ENCODE data around the gene XYLT1. TPM values are rescaled to one million over a fixed set of nuclear protein-coding genes. Genes with fewer than 3 reads are reported as not detected.
A peak's percentile ranks its signal among the peaks of the same experiment; 100 is the strongest.

XYLT1 gene
- polyA plus RNA-seq, 5 donors = 4.9 to 7.2 (median 6.4) TPM

GRCh38 chr16:17404941-17405689, 65.6 kb downstream of the XYLT1 start:
- no peak for DNase-seq

GRCh38 chr16:17403859-17404545, 66.8 kb downstream of the XYLT1 start:
- no peak for DNase-seq

- no peak for DNase-seq
Observed at GRCh38 chr16:17403156-17403809, 67.5 kb downstream of the XYLT1 start.

GRCh38 chr16:17397499-17397891, 73.3 kb downstream of the XYLT1 start:
- DNase-seq = peak; percentile 55 to 59

GRCh38 chr16:17396762-17397498, 73.8 kb downstream of the XYLT1 start:
- peak; percentile 91 to 92 for DNase-seq

GRCh38 chr16:17395849-17396480, 74.8 kb downstream of the XYLT1 start:
- DNase-seq = peak in 1 of 2 donors; percentile 52

GRCh38 chr16:17392857-17393692, 77.7 kb downstream of the XYLT1 start:
- no peak for DNase-seq

- no peak for DNase-seq
Observed at GRCh38 chr16:17392127-17392856, 78.5 kb downstream of the XYLT1 start.

GRCh38 chr16:17391715-17392114, 79.0 kb downstream of the XYLT1 start:
- DNase-seq = no peak

- DNase-seq = no peak
Observed at GRCh38 chr16:17389384-17389783, 81.4 kb downstream of the XYLT1 start.

GRCh38 chr16:17387256-17387655, 83.5 kb downstream of the XYLT1 start:
- DNase-seq = no peak

- DNase-seq = no peak
Observed at GRCh38 chr16:17386229-17386628, 84.5 kb downstream of the XYLT1 start.

- no peak for DNase-seq
Observed at GRCh38 chr16:17384471-17384870, 86.3 kb downstream of the XYLT1 start.

- DNase-seq = no peak
Observed at GRCh38 chr16:17382949-17383863, 87.6 kb downstream of the XYLT1 start.

- DNase-seq = no peak
Observed at GRCh38 chr16:17382514-17382913, 88.2 kb downstream of the XYLT1 start.

GRCh38 chr16:17381784-17382183, 89.0 kb downstream of the XYLT1 start:
- no peak for DNase-seq

- DNase-seq = no peak
Observed at GRCh38 chr16:17380613-17381012, 90.1 kb downstream of the XYLT1 start.

- no peak for DNase-seq
Observed at GRCh38 chr16:17379121-17379571, 91.6 kb downstream of the XYLT1 start.
